Effector memory CD8-positive, alpha-beta T cell (primary cell): ENCODE results near the gene RERG.

Experiments used
- ATAC-seq: fragments of 150-1000 bp; cut with Tn5 transposase; replicated peaks from 2 replicates; pipeline ENCODE4 v1.10.0; 2021; ENCODE audit warnings: mild to moderate bottlenecking, moderate library complexity
- DNase-seq, 3 experiments: peaks; one replicate each; pipeline ENCODE4 v3.0.0; 2021
- H3K27ac Mint-ChIP-seq, 2 donors: one replicate each; pipeline ENCODE4 v1.8.0; 2022; ENCODE audit warnings: mild to moderate bottlenecking in 2 of 2, mixed read lengths in 2 of 2, moderate library complexity in 2 of 2
- H3K27me3 Mint-ChIP-seq, 2 donors: one replicate each; pipeline ENCODE4 v1.8.0; 2022; ENCODE audit warnings: mixed read lengths in 2 of 2
- H3K36me3 Mint-ChIP-seq: one replicate; pipeline ENCODE4 v1.8.0; 2022; ENCODE audit warnings: mild to moderate bottlenecking, moderate library complexity, mixed read lengths; ENCODE audit not compliant: insufficient read depth
- H3K4me1 Mint-ChIP-seq, 2 donors: one replicate each; pipeline ENCODE4 v1.8.0; 2022; ENCODE audit warnings: low read depth in 2 of 2, mixed read lengths in 2 of 2
- H3K4me3 Mint-ChIP-seq, 2 donors: one replicate each; pipeline ENCODE4 v1.8.0; 2022; ENCODE audit warnings: mild to moderate bottlenecking in 2 of 2, mixed read lengths in 2 of 2, moderate library complexity in 2 of 2
- H3K9me3 Mint-ChIP-seq, 2 donors: one replicate each; pipeline ENCODE4 v1.8.0; 2022; ENCODE audit warnings: mixed read lengths in 2 of 2

Gene RERG

DNA sequence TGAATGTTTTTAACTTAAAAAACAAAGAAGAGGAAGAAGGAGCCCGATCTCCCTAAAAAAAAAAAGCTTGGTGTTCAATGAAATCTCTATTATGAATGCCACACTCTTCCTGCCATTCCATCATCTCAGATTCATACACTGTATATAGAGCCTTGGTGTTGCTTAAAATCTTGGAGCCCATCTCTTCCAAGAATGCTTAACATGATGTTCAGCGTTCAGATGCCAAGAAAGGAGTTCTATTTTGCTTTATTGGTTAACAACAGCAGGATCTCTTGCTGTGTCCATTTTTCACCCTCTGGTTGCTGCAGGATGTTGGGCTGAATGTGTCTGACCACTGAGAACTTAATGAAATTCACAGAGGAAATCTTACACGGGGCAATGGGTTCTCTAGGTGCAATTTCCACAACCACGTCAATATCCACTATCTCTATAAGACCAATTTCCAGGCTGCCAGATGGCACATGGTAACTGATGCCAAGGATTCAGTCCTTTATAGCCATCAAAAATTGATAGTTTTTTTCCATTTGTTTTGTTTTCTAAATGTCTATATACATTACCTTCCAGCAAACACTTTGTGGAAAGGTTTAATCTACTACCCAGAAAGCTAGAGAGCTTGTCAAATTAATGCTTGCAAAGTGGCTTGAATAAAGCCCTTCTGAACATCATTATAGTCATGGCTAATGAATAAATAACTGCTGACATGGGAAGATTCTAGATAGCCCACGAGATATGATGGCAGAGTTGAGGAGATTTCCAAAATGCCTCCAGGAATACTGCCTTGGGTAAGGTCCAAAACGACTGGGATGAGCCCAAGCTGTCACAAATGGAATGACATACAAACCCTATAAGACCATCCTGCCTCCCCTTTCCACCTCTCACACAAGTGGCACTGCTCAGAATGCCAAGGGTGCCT, 26.5 kb downstream of the RERG start:
- no peaks in the 10 kb centered on the region for H3K36me3 Mint-ChIP-seq
- DNase-seq, result no peak
- peaks cover 0 to 1% of the 10 kb centered on the region in 2 donors for H3K4me1 Mint-ChIP-seq
- H3K27ac Mint-ChIP-seq, result no peak overlapping the region
- H3K9me3 Mint-ChIP-seq, result peaks cover 0 to 1% of the 10 kb centered on the region in 2 donors
- no peak overlapping the region for H3K4me3 Mint-ChIP-seq
- peaks cover 28 to 37% of the 10 kb centered on the region in 2 donors for H3K27me3 Mint-ChIP-seq
- ATAC-seq, result no peak

GRCh38 chr12:15193946-15194345, 27.3 kb downstream of the RERG start:
- H3K27ac Mint-ChIP-seq, result no peak overlapping the region
- H3K9me3 Mint-ChIP-seq, result peaks cover 0 to 1% of the 10 kb centered on the region in 2 donors
- DNase-seq, result no peak
- no peak for ATAC-seq
- H3K4me1 Mint-ChIP-seq, result peaks cover 0 to 1% of the 10 kb centered on the region in 2 donors
- H3K27me3 Mint-ChIP-seq, result peaks cover 23 to 33% of the 10 kb centered on the region in 2 donors
- H3K36me3 Mint-ChIP-seq, result no peaks in the 10 kb centered on the region
- H3K4me3 Mint-ChIP-seq, result no peak overlapping the region

DNA sequence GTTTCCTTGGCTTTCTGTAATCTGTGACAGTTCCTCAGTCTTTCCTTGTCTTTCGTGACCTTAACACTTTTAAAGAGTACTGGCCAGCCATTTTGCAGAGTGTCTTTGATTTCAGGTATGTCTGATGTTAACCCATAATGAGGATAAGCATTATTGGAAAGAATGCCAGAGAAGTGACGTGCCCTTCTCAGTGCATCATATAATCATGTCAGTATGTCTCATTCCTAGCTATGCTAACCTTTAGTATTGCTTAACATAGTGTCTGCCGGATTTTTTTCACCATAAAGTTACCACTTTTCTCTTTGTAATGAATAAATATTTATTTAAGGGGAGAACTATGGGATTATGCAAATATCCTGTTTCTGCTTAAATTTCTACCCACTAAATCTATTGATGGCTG, 28.5 kb downstream of the RERG start:
- Mint-ChIP-seq H3K27ac (no peak overlapping the region), H3K36me3 (no peaks in the 10 kb centered on the region), H3K9me3 (peaks cover 0 to 1% of the 10 kb centered on the region in 2 donors), H3K4me1 (peaks cover 0 to 1% of the 10 kb centered on the region in 2 donors), H3K4me3 (no peak overlapping the region), H3K27me3 (peaks cover 18 to 28% of the 10 kb centered on the region in 2 donors)
- ATAC-seq (no peak), DNase-seq (no peak)

DNA sequence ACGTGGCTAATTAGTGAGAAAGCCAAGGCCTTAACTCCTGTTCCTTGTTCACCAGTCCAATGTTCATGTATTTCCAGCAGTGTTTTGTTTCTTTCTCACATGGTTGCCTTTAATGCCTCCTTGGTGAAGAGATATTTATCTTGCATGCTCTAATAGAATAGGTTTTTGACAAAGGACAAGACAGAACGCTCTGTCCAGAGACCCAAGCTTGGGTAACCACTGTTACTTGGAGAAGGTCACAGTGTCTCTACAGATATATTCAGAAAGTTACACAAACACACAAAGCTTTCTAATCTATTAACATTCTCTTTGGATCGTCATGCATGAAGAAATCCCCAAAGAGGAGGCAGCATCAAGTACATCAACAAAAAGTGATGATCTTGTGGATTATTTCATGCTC, 33.1 kb downstream of the RERG start:
- DNase-seq (no peak), ATAC-seq (no peak)
- Mint-ChIP-seq H3K4me3 (no peak overlapping the region), H3K9me3 (peaks cover 0 to 1% of the 10 kb centered on the region in 2 donors), H3K36me3 (no peaks in the 10 kb centered on the region), H3K27me3 (peaks cover 2 to 13% of the 10 kb centered on the region in 2 donors), H3K4me1 (no peaks in the 10 kb centered on the region), H3K27ac (no peak overlapping the region)

GRCh38 chr12:15186597-15186996, 34.6 kb downstream of the RERG start:
- Mint-ChIP-seq H3K27me3 (peaks cover 7 to 14% of the 10 kb centered on the region in 2 donors), H3K36me3 (no peaks in the 10 kb centered on the region), H3K4me1 (no peaks in the 10 kb centered on the region), H3K4me3 (no peak overlapping the region), H3K9me3 (no peaks in the 10 kb centered on the region), H3K27ac (no peak overlapping the region)
- ATAC-seq (no peak), DNase-seq (no peak)

DNA sequence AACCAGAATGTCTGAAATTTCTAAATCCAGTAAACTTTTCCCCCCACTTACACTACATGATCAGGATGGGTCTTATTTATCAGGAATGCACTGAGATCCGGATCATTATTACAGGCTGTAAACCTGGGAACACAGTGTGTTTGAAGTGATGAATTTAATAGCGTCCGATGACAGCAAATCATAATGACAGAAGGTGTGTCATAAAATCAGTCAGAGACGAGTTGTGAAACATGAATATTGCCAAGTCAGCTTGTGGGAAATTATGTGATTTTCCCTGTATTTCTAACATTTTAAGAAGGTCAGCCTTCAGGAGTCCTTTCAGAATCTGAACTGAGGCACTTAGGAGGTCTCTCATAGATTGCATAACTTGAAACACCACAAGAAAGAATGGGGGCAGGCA, 36.7 kb downstream of the RERG start:
- Mint-ChIP-seq H3K4me1 (no peaks in the 10 kb centered on the region), H3K27me3 (peaks cover 15 to 24% of the 10 kb centered on the region in 2 donors), H3K4me3 (no peak overlapping the region), H3K36me3 (no peaks in the 10 kb centered on the region), H3K9me3 (no peaks in the 10 kb centered on the region), H3K27ac (no peak overlapping the region)
- no peak for DNase-seq
- ATAC-seq, result no peak

DNA sequence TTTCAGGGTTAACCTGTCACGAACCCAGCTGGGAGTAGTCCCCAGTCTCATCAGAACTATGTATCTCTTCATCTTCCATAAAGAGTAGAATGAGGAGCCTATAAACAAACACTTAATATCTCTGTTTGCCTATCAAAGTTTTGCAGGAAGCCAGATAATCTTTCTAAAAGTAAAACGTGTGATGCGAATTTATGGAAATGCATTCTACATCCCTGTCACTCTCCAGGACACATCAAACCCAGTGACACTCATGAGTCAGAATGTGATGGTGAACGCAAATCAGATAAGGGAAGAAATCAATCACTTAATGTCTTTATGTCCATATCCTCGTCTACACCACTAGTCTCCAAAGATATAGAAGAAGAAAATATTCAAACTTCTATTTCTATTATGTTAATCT, 37.4 kb downstream of the RERG start:
- H3K4me3 Mint-ChIP-seq, result no peak overlapping the region
- no peak for ATAC-seq
- H3K36me3 Mint-ChIP-seq, result no peaks in the 10 kb centered on the region
- H3K27me3 Mint-ChIP-seq, result peaks cover 20 to 24% of the 10 kb centered on the region in 2 donors
- H3K4me1 Mint-ChIP-seq, result no peaks in the 10 kb centered on the region
- no peak for DNase-seq
- H3K27ac Mint-ChIP-seq, result no peak overlapping the region
- H3K9me3 Mint-ChIP-seq, result no peaks in the 10 kb centered on the region

DNA sequence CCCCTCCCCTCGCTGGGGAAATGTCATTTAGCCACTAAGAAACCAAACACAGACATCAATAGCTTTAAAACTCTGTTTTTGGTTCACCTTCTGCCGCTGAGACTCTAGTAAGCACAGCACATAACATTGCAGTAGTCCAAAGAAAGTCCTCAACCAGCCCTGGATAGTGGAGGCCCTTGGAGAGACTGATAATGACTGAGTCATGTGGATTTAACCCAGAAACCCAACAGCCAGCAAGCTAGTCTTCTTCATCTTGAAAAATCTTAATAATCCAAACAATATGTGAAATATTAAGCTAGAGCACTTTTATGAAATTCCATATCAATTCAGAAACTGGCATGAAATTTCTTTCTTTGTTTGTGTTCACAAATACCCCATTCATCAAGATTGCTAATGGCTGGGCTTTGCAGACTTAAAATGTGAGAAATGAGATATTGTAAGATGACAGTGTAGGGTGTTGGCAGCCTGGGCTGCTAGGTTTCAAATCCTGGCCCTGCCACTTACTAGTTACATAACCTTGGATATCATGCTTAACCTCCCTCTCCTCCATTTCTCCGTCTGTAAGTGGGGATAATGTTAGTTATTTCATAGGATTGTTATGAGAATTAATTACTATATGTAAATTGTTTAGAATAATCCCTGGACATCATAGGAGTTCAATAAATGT, 40.1 kb downstream of the RERG start:
- no peaks in the 10 kb centered on the region for H3K9me3 Mint-ChIP-seq
- H3K36me3 Mint-ChIP-seq, result no peaks in the 10 kb centered on the region

GRCh38 chr12:15180325-15180724, 40.9 kb downstream of the RERG start:
- ATAC-seq, result no peak
- no peak overlapping the region for H3K27ac Mint-ChIP-seq

More for the DNA sequence above, 40.1 kb downstream of the RERG start:
- H3K27ac Mint-ChIP-seq, result no peak overlapping the region
- H3K4me3 Mint-ChIP-seq, result no peak overlapping the region
- no peaks in the 10 kb centered on the region for H3K4me1 Mint-ChIP-seq
- H3K27me3 Mint-ChIP-seq, result peaks cover 29 to 31% of the 10 kb centered on the region in 2 donors
- DNase-seq (no peak), ATAC-seq (no peak)

DNA sequence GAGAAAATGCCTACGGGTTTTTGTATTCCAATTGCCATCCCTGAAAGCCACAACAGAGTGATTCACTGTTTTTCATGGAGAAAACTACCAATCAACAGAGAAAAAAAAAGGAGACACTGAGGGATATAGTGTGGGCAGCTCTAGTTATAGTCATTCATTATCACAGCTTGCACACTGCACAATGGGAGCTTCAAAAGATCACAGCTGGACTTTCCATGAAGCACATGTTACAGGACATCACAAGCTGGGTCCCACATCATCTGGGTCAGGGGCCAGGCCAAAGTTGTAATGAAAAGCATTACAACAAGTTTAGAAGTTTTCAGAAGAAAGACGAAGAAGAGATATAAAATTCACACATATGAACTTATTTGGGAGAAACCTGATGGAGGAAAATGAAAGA, 41.5 kb downstream of the RERG start:
- no peaks in the 10 kb centered on the region for H3K9me3 Mint-ChIP-seq
- ATAC-seq (no peak), DNase-seq (no peak)
- no peak overlapping the region for H3K27ac Mint-ChIP-seq
- H3K27me3 Mint-ChIP-seq, result peaks cover 38 to 43% of the 10 kb centered on the region in 2 donors
- H3K4me3 Mint-ChIP-seq, result no peak overlapping the region
- H3K36me3 Mint-ChIP-seq, result no peaks in the 10 kb centered on the region
- H3K4me1 Mint-ChIP-seq, result no peaks in the 10 kb centered on the region

More at GRCh38 chr12:15180325-15180724, 40.9 kb downstream of the RERG start:
- no peaks in the 10 kb centered on the region for H3K9me3 Mint-ChIP-seq
- no peaks in the 10 kb centered on the region for H3K4me1 Mint-ChIP-seq
- H3K36me3 Mint-ChIP-seq, result no peaks in the 10 kb centered on the region
- no peak for DNase-seq
- H3K27me3 Mint-ChIP-seq, result peaks cover 37 to 39% of the 10 kb centered on the region in 2 donors
- H3K4me3 Mint-ChIP-seq, result no peak overlapping the region

DNA sequence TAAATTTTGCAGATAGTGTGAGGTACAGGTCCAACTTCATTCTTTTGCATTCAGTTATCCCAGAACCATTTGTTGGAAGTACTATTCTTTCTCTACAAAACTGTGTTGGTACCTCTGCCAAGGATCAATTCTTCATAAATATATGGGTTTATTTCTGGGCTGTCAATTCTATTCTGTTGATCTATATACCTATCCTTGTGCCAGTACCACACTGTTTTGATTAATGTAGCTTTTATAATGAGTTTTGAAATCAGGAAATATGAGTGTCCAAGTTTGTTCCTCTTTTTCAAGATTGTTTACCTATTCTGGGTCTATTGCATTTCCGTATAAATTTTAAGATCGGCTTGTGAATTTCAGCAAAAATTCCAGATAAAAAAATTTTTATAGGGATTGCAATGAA, 48.1 kb downstream of the RERG start:
- peaks cover 4% of the 10 kb centered on the region for H3K36me3 Mint-ChIP-seq
- no peak for DNase-seq
- H3K4me1 Mint-ChIP-seq, result no peaks in the 10 kb centered on the region
- H3K4me3 Mint-ChIP-seq, result no peak overlapping the region
- no peaks in the 10 kb centered on the region for H3K9me3 Mint-ChIP-seq
- no peak overlapping the region for H3K27ac Mint-ChIP-seq
- peaks cover 18 to 33% of the 10 kb centered on the region in 2 donors for H3K27me3 Mint-ChIP-seq
- ATAC-seq, result no peak

GRCh38 chr12:15172060-15172822, 49.0 kb downstream of the RERG start:
- Mint-ChIP-seq H3K27ac (no peak overlapping the region), H3K9me3 (no peaks in the 10 kb centered on the region), H3K4me3 (no peak overlapping the region), H3K27me3 (peaks cover 17 to 37% of the 10 kb centered on the region in 2 donors), H3K4me1 (no peaks in the 10 kb centered on the region), H3K36me3 (peaks cover 4% of the 10 kb centered on the region)
- ATAC-seq (no peak), DNase-seq (no peak)

- H3K9me3 Mint-ChIP-seq, result no peaks in the 10 kb centered on the region
- ATAC-seq, result no peak
- peaks cover 4% of the 10 kb centered on the region for H3K36me3 Mint-ChIP-seq
- H3K4me1 Mint-ChIP-seq, result no peaks in the 10 kb centered on the region
- H3K27ac Mint-ChIP-seq, result no peak overlapping the region
- peaks cover 17 to 34% of the 10 kb centered on the region in 2 donors for H3K27me3 Mint-ChIP-seq
- no peak for DNase-seq
- no peak overlapping the region for H3K4me3 Mint-ChIP-seq
Measured at GRCh38 chr12:15171012-15171655, 50.1 kb downstream of the RERG start.
